ENCODE results near the gene FFAR4. TPM values are rescaled to one million over a fixed set of nuclear protein-coding genes. Genes with fewer than 3 reads are reported as not detected.

The FFAR4 gene
- total RNA-seq, 4 donors from 2014 or later, result not detected

- Histone ChIP-seq H3K9me3 (peaks cover 0 to 1% (median 0%) of the 10 kb centered on the region in 3 donors), H3K27me3 (no peaks in the 10 kb centered on the region), H3K4me3 (no peak overlapping the region), H3K36me3 (no peaks in the 10 kb centered on the region), H3K27ac (no peak overlapping the region), H3K4me1 (no peaks in the 10 kb centered on the region)
- no peak for TF ChIP-seq POLR2A (IDR thresholded peaks at IDR 0.05)
- no peak for TF ChIP-seq CTCF (IDR thresholded peaks at IDR 0.05)
- TF ChIP-seq EP300 (IDR thresholded peaks at IDR 0.05), result no peak
- TF ChIP-seq POLR2AphosphoS5 (IDR thresholded peaks at IDR 0.05), result no peak
- no peak for ATAC-seq
- WGBS, 2 donors (ENCODE audit: low coverage in 1 of 2), result 82 to 92% methylated on average over 2 to 3 of the region's 3 CpGs
Measured at GRCh38 chr10:93613126-93613525, 46.7 kb downstream of the FFAR4 start.

GRCh38 chr10:93614101-93614825 lies 47.8 kb downstream of the FFAR4 start:
- no peaks in the 10 kb centered on the region for H3K9me3 ChIP-seq
- no peak overlapping the region for H3K27ac ChIP-seq
- no peaks in the 10 kb centered on the region for H3K27me3 ChIP-seq
- 73 to 74% methylated on average over 4 of the region's 7 CpGs for WGBS, 2 donors (ENCODE audit: low coverage in 1 of 2)
- no peak for TF ChIP-seq CTCF (IDR thresholded peaks at IDR 0.05)
- no peak for TF ChIP-seq EP300 (IDR thresholded peaks at IDR 0.05)
- no peak for TF ChIP-seq POLR2AphosphoS5 (IDR thresholded peaks at IDR 0.05)
- TF ChIP-seq POLR2A (IDR thresholded peaks at IDR 0.05), result no peak
- no peak overlapping the region for H3K4me3 ChIP-seq
- H3K36me3 ChIP-seq, result no peaks in the 10 kb centered on the region
- no peak for ATAC-seq
- no peaks in the 10 kb centered on the region for H3K4me1 ChIP-seq

DNA sequence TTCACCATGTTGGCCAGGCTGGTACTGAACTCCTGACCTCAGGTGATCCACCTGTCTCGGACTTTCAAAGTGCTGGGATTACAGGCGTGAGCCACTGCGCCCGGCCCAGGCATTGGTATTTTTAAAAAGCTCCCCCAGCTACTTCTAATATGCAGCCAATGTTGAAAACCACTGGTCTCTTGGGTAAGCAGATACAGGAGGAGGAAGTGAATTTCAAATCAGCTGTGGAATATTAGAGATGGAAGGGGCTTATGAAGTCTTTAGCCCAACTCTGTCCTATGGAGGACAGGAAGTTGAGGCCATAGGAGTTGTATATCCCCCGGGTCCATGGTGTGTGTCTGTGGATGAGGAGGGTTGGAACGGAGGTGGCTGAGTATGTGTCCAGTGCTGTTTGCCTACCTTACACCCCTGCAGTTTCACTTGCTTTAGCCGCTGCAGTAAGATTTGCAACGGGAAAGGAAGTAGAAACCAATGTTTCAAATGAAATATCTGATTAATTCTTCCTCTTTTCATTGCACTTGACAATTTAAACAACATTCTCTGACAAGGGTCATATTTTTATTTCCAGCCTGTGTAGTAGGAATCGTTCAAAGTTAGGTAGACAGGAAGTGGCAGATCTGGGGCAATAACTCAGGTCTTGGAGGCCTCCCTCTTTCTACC lies 49.2 kb downstream of the FFAR4 start:
- no peak for TF ChIP-seq CTCF (IDR thresholded peaks at IDR 0.05)
- TF ChIP-seq EP300 (IDR thresholded peaks at IDR 0.05), result no peak
- no peak for TF ChIP-seq POLR2AphosphoS5 (IDR thresholded peaks at IDR 0.05)
- no peak for TF ChIP-seq POLR2A (IDR thresholded peaks at IDR 0.05)
- no peak for ATAC-seq
- Histone ChIP-seq H3K4me1 (no peaks in the 10 kb centered on the region), H3K27ac (no peak overlapping the region), H3K4me3 (no peak overlapping the region), H3K27me3 (no peaks in the 10 kb centered on the region), H3K36me3 (no peaks in the 10 kb centered on the region), H3K9me3 (no peaks in the 10 kb centered on the region)
- WGBS, 2 donors (ENCODE audit: low coverage in 1 of 2), result 54 to 72% methylated on average over 5 to 6 of the region's 9 CpGs

DNA sequence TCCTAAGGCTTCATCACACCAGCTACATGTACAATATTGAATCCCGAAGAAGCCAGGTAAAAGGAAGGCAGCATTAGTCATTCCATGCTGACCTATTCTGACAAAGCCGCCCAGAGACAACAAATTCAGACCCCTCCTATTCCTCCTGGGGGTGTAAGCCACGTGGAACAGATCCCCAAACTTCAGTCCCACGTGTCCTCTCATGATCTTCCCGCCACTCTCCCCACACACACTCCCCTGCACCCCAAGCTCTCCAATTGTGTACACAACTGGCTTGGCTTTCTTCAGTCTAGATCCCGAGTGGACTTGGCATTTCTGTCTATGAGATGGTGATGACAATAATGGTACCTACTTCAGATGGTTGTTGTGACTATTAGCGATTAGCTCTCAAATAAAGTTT lies 54.5 kb downstream of the FFAR4 start:
- no peak for ATAC-seq

More for the DNA sequence above, 54.5 kb downstream of the FFAR4 start:
- Histone ChIP-seq H3K27me3 (no peaks in the 10 kb centered on the region), H3K9me3 (no peaks in the 10 kb centered on the region), H3K36me3 (no peaks in the 10 kb centered on the region), H3K4me1 (no peaks in the 10 kb centered on the region), H3K4me3 (no peak overlapping the region), H3K27ac (no peak overlapping the region)
- 51 to 85% methylated on average over 4 to 6 of the region's 7 CpGs for WGBS, 2 donors (ENCODE audit: low coverage in 1 of 2)
- no peak for TF ChIP-seq CTCF (IDR thresholded peaks at IDR 0.05)
- no peak for TF ChIP-seq POLR2A (IDR thresholded peaks at IDR 0.05)
